Measurements from ENCODE around the gene INCENP.
A peak's percentile ranks its signal among the peaks of the same experiment; 100 is the strongest.

The INCENP gene

GRCh38 chr11:62108017-62108750 is 15.6 kb upstream of the INCENP start:
- no peak for TF ChIP-seq JUND (IDR thresholded peaks at IDR 0.05; ENCODE audit: low read depth)
- DNase-seq (ENCODE audit: low read depth in 1 of 2, low spot score in 1 of 2) = peak in 1 of 2 experiments; percentile 80
- in situ Hi-C loops (cut with HindIII; ENCODE audit: low pct_unique_long_range_greater_than_20kb, low sequenced_read_pairs) = no loop called here

DNA sequence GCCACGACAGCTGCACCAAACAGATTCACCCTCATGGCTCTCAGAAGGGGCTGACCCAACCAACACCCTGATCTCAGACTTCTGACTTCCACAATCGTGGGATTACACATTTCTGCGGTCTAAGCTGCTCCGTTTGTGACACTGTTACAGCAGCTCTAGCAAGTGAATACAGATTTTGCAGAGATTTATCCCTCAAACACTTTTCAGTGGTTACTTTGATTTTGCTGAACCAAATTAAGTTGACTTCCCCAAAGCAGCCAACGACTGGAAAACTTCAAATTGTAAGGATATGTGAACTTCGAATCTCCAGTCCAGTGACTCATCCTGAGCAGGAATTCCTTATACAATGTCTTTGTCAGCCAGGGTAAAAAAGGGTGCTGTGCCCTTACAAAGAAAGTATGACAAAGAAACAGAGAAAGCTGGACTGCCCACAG is 14.8 kb upstream of the INCENP start:
- no peak for TF ChIP-seq JUND (IDR thresholded peaks at IDR 0.05; ENCODE audit: low read depth)
- in situ Hi-C loops (cut with HindIII; ENCODE audit: low pct_unique_long_range_greater_than_20kb, low sequenced_read_pairs) = no loop called here
- DNase-seq (ENCODE audit: low read depth in 1 of 2, low spot score in 1 of 2) = no peak

GRCh38 chr11:62115085-62115694 is 8.6 kb upstream of the INCENP start:
- in situ Hi-C loops (cut with HindIII; ENCODE audit: low pct_unique_long_range_greater_than_20kb, low sequenced_read_pairs) = no loop called here

GRCh38 chr11:62116451-62116850 is 7.4 kb upstream of the INCENP start:
- no peak for TF ChIP-seq JUND (IDR thresholded peaks at IDR 0.05; ENCODE audit: low read depth)
- in situ Hi-C loops (cut with HindIII; ENCODE audit: low pct_unique_long_range_greater_than_20kb, low sequenced_read_pairs) = no loop called here
- DNase-seq (ENCODE audit: low read depth in 1 of 2, low spot score in 1 of 2) = no peak

More at GRCh38 chr11:62115085-62115694, 8.6 kb upstream of the INCENP start:
- no peak for DNase-seq (ENCODE audit: low read depth in 1 of 2, low spot score in 1 of 2)
- no peak for TF ChIP-seq JUND (IDR thresholded peaks at IDR 0.05; ENCODE audit: low read depth)

- in situ Hi-C loops (cut with HindIII; ENCODE audit: low pct_unique_long_range_greater_than_20kb, low sequenced_read_pairs) = no loop called here
- no peak for DNase-seq (ENCODE audit: low read depth in 1 of 2, low spot score in 1 of 2)
- TF ChIP-seq JUND (IDR thresholded peaks at IDR 0.05; ENCODE audit: low read depth) = no peak
These were observed 4.2 kb upstream of the INCENP start for GRCh38 chr11:62119569-62119968.

GRCh38 chr11:62120001-62120400 is 3.8 kb upstream of the INCENP start:
- in situ Hi-C loops (cut with HindIII; ENCODE audit: low pct_unique_long_range_greater_than_20kb, low sequenced_read_pairs) = no loop called here
- no peak for DNase-seq (ENCODE audit: low read depth in 1 of 2, low spot score in 1 of 2)
- TF ChIP-seq JUND (IDR thresholded peaks at IDR 0.05; ENCODE audit: low read depth) = no peak

DNA sequence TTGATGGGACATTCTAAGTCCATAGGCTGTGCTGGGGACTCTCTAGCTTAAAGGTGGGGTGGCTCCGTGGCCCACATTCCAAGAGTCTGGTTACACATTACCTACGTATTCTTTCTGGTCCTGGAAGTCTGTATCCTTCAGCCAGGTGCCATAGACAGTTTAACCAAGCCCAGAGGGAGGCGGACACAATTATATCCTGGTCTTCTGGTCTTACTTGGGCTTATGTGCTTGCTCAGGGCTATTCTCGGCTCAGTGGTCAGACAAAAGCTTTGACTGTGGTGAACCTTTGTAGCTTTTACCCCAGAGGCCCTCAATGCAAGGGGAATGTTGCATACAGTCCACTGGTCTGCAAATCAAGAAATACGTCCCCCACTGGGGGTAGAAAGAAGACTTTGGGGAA is 3.4 kb upstream of the INCENP start:
- DNase-seq (ENCODE audit: low read depth in 1 of 2, low spot score in 1 of 2) = no peak
- in situ Hi-C loops (cut with HindIII; ENCODE audit: low pct_unique_long_range_greater_than_20kb, low sequenced_read_pairs) = no loop called here
- TF ChIP-seq JUND (IDR thresholded peaks at IDR 0.05; ENCODE audit: low read depth) = no peak

DNA sequence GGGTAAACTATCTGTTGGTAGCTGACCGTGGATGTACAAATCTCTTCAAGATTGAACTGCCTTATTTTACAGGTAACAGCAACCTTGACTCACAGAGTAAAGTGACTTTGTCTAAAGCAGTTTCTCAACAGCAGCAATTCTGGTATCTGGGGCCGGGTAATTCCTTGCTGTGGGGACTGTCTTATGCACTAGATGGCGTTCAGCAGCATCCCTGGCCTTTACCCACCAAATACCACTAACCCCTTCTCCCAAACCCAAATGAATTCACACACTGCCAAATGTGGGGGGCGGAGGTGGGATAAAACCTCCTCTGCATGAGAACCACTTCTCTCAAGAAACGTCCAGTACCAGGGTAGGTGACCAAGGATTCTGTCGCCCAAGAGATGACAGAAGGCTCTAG is 1.7 kb upstream of the INCENP start:
- no peak for TF ChIP-seq JUND (IDR thresholded peaks at IDR 0.05; ENCODE audit: low read depth)
- in situ Hi-C loops (cut with HindIII; ENCODE audit: low pct_unique_long_range_greater_than_20kb, low sequenced_read_pairs) = no loop called here
- DNase-seq (ENCODE audit: low read depth in 1 of 2, low spot score in 1 of 2) = peak in 1 of 2 experiments; percentile 51

- TF ChIP-seq JUND (IDR thresholded peaks at IDR 0.05; ENCODE audit: low read depth) = no peak
- in situ Hi-C loops (cut with HindIII; ENCODE audit: low pct_unique_long_range_greater_than_20kb, low sequenced_read_pairs) = no loop called here
- DNase-seq (ENCODE audit: low read depth in 1 of 2, low spot score in 1 of 2) = peak; percentile 58 to 59
These were observed 639 bp downstream of the INCENP start for GRCh38 chr11:62124186-62125113.

GRCh38 chr11:62125316-62125715 is 1.5 kb downstream of the INCENP start:
- no peak for TF ChIP-seq JUND (IDR thresholded peaks at IDR 0.05; ENCODE audit: low read depth)
- in situ Hi-C loops (cut with HindIII; ENCODE audit: low pct_unique_long_range_greater_than_20kb, low sequenced_read_pairs) = no loop called here
- DNase-seq (ENCODE audit: low read depth in 1 of 2, low spot score in 1 of 2) = no peak

DNA sequence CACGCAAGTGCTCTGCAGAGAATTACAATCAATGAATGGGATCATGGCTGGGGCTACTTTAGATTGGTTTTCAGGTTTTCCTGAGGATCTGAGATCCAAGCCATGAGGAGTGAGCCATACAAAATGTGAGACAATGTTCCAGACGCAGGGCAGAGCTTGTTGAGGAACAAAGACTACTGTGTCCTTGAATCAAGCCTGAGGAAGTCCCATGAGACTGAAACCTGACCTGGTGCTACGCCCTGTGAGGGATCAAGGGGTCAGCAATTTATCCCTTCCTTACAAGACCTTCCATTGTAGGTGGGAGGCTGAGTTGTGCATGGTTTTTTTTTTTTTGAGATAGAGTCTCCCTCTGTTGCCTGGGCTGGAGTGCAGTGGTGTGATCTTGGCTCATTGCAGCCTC is 2.1 kb downstream of the INCENP start:
- TF ChIP-seq JUND (IDR thresholded peaks at IDR 0.05; ENCODE audit: low read depth) = no peak
- no peak for DNase-seq (ENCODE audit: low read depth in 1 of 2, low spot score in 1 of 2)
- in situ Hi-C loops (cut with HindIII; ENCODE audit: low pct_unique_long_range_greater_than_20kb, low sequenced_read_pairs) = no loop called here

DNA sequence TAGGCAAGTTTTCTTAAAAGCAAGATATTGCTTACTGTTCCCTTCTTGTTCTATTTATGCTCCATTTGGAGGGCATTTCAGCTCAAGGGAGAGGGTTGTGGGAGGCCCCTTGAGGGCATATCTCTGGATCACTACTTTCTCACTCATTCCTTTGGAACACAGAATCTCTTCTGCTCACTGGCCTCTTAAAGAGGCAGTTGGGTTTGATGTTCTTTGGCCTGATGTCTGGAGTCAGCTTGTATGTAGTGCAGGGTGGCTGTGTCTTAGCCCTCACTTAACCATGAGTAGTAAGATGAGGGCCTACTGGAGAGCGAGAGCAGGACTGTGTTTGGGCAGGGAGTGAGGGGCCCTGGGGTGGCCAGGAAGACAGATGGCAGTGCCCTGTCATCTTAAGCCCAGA is 3.6 kb downstream of the INCENP start:
- no peak for DNase-seq (ENCODE audit: low read depth in 1 of 2, low spot score in 1 of 2)
- in situ Hi-C loops (cut with HindIII; ENCODE audit: low pct_unique_long_range_greater_than_20kb, low sequenced_read_pairs) = no loop called here
- no peak for TF ChIP-seq JUND (IDR thresholded peaks at IDR 0.05; ENCODE audit: low read depth)

All from T47D (cell line).